Activated naive CD4-positive, alpha-beta T cell treated with anti-CD3 and anti-CD28 coated beads, Interleukin-2, amount 50 U/mL, for 16 hours (primary cell): ENCODE data around the gene PGAM2.
"Not testable (repeated sequence)": the region's sequence is repeated elsewhere in the genome, so short reads cannot be mapped to it uniquely, and the experiment has no call there.

ENCODE experiments used
- DNase-seq: peaks from one replicate; pipeline ENCODE4 v3.0.0-alpha.2; 2020

PGAM2 gene

DNA sequence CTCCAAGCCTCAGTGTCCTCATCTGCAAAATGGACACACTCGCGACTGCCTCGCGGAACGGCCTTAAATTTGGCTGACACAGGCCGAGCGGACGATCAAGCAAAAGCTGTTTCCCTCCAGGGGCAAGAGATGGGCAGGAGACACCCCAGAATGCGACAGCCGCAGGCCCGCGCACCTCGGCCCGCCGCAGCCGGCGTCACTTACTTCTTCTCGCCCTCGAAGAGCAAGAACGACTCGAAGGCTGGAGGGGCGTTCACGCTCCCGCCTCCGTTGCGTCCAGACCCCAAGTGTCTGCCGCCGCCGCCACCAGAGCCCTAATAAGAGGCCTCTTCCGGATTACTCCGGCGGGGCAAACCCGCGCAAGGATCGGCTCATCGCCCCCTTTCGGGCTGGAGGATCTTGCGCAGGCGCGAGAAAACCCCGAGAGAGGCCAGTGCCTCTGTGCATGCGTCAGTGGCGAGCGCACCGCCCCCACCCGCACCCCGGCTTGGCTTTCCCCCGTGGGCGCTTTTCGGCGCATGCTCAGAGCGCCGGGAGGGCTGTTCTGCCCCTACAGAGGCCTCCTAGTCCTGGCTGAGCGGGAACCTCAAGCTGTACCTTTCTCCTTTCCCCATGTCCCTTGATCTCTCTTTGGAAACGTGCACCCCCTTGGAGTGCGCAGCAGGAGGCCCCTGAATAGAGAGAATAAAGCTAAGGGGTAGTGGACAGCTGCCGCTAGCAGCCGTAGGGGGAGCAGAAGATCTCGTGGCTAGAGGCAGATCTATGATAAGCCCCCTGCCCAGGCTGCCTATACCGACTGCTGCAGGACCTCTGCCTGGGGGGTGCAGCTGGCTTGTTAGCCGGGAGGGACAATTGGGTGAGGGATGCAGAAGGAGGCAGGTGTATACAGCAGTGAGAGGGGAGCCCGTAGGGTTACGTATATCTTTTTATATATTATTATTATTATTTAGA is 46.2 kb downstream of the PGAM2 start:
- peak; percentile 99 for DNase-seq

DNA sequence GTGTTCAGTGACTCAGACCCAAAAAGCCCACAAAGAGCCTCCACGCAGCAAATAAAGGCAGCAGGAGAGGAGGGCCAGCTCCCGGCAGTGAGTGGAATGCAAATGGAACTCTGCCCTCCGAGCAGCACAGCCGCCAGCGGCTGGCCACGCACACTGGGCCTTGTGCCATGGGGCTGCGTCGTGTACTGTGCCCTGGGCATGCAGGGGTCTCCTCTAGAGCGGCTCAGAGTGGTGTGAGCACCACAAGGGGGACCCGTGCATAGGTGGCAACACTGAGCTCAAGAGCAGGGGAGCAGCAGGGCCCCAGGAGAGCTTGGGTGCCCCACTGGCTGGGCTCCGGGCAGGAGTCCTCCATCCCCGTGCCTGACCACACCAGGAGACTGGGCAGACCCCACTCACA is 50.3 kb downstream of the PGAM2 start:
- not testable (repeated sequence) for DNase-seq
